Endothelial cell of umbilical vein (primary cell): ENCODE data around the gene PRDM16. TPM values are rescaled to one million over a fixed set of nuclear protein-coding genes. Genes with fewer than 3 reads are reported as not detected.

ENCODE experiments used
- BruUV-seq: library from RNA; stranded (reverse); fragments of 400-500 nt; replicated peaks from 2 replicates; lab custom pipeline; 2021; lab: Mats Ljungman, UMichigan
- CTCF ChIA-PET: fragments of 300-600, 350-600 bp; sonication (Branson Sonifier 250); formaldehyde crosslinking; loops from one replicate; lab custom pipeline; 2021; ENCODE audit warnings: antibody characterized with exemption, inconsistent platforms; lab: Charles Lee
- POLR2A ChIA-PET: fragments of 300-600, 350-600 bp; sonication (Branson Sonifier 250); formaldehyde crosslinking; loops from one replicate; lab custom pipeline; 2021; ENCODE audit warnings: antibody characterized with exemption, inconsistent platforms; lab: Charles Lee
- DNase-seq: peaks from one replicate; pipeline ENCODE4 v3.0.0-alpha.2; 2011; ENCODE audit warnings: low read depth, low spot score
- FAIRE-seq: peaks from 2 replicates; lab custom pipeline; 2011; peaks lifted over from hg19 to GRCh38; lab: Jason Lieb, UNC
- H2AFZ ChIP-seq: 2 replicates; pipeline ENCODE4 v1.6.0; 2012; ENCODE audit warnings: low read depth, low read length, control low read depth, inconsistent platforms
- H3K27ac ChIP-seq: 2 replicates; pipeline ENCODE4 v1.5.1; 2011; ENCODE audit warnings: low read depth, mild to moderate bottlenecking, control low read depth, low read length, moderate library complexity; ENCODE audit not compliant: insufficient read depth
- H3K27me3 ChIP-seq, 2 experiments: 2 replicates each; pipeline versions ENCODE4 v1.6.0 to v1.6.1; 2011; ENCODE audit warnings: low read length in 2 of 2, mixed read lengths in 1 of 2; ENCODE audit not compliant: control insufficient read depth in 2 of 2, insufficient read depth in 2 of 2
- H3K36me3 ChIP-seq, 2 experiments: 2 replicates in 1 of 2; 3 replicates in 1 of 2; pipeline ENCODE4 v1.5.1; 2011; ENCODE audit warnings: low read length in 2 of 2, mild to moderate bottlenecking in 1 of 2, moderate library complexity in 1 of 2; ENCODE audit not compliant: control insufficient read depth in 2 of 2, insufficient read depth in 2 of 2; ENCODE audit errors: extremely low read depth in 1 of 2
- H3K4me1 ChIP-seq: 3 replicates; pipeline ENCODE4 v1.5.1; 2011; ENCODE audit warnings: mild to moderate bottlenecking, low read length; ENCODE audit not compliant: control insufficient read depth, insufficient read depth; ENCODE audit errors: extremely low read depth
- H3K4me2 ChIP-seq: 2 replicates; pipeline ENCODE4 v1.6.1; 2011; ENCODE audit warnings: low read length, control low read depth, mixed read lengths; ENCODE audit not compliant: insufficient read depth
- H3K4me3 ChIP-seq, 3 experiments: fragments of 200-600 bp in 1 of 3; sonication (generic), shearing (Covaris generic) in 1 of 3; replicated peaks in 1 of 3; 2 replicates each; pipeline ENCODE4 v1.5.1; 2011 to 2016; ENCODE audit warnings: control low read depth in 3 of 3, low read length in 3 of 3, mild to moderate bottlenecking in 2 of 3, inconsistent platforms in 1 of 3, low read depth in 1 of 3, moderate library complexity in 1 of 3; ENCODE audit not compliant: insufficient read depth in 1 of 3
- H3K79me2 ChIP-seq: 2 replicates; pipeline ENCODE4 v1.6.0; 2012; ENCODE audit warnings: low read length, inconsistent platforms; ENCODE audit not compliant: control insufficient read depth, insufficient read depth
- H3K9ac ChIP-seq: replicated peaks from 2 replicates; pipeline ENCODE3; 2011; ENCODE audit warnings: low read length, control low read depth; ENCODE audit not compliant: insufficient read depth; ENCODE audit errors: extremely low read depth
- H3K9me1 ChIP-seq: replicated peaks from 3 replicates; pipeline ENCODE4 v1.6.0; 2011; ENCODE audit warnings: mild to moderate bottlenecking, low read length; ENCODE audit not compliant: control insufficient read depth, insufficient read depth; ENCODE audit errors: extremely low read depth
- H3K9me3 ChIP-seq: replicated peaks from 2 replicates; pipeline ENCODE4 v1.5.1; 2012; ENCODE audit warnings: low read length, inconsistent platforms; ENCODE audit not compliant: control insufficient read depth, insufficient read depth
- H4K20me1 ChIP-seq: replicated peaks from 2 replicates; pipeline ENCODE3; 2011; ENCODE audit warnings: mild to moderate bottlenecking, low read length; ENCODE audit not compliant: control insufficient read depth, insufficient read depth; ENCODE audit errors: extremely low read depth
- CTCF ChIP-seq, 2 donors: IDR thresholded peaks; 1 replicate in 1 of 2; 2 replicates in 1 of 2; pipeline ENCODE4 v1.5.1; 2011; ENCODE audit warnings: low read length in 2 of 2, mild to moderate bottlenecking in 2 of 2, moderate library complexity in 2 of 2, control low read depth in 1 of 2, inconsistent platforms in 1 of 2, low read depth in 1 of 2; ENCODE audit not compliant: insufficient read depth in 1 of 2; ENCODE audit errors: extremely low read depth in 1 of 2
- FOS ChIP-seq: IDR thresholded peaks from 2 replicates; pipeline ENCODE4 v1.6.1; 2011; ENCODE audit warnings: mild to moderate bottlenecking, low read length, moderate library complexity, borderline replicate concordance; ENCODE audit not compliant: insufficient read depth
- GATA2 ChIP-seq: IDR thresholded peaks from 2 replicates; pipeline ENCODE4 v1.7.0; 2011; ENCODE audit warnings: low read depth, mild to moderate bottlenecking, moderate library complexity, mixed read lengths, low read length; ENCODE audit not compliant: insufficient read length, insufficient read depth
- JUN ChIP-seq: IDR thresholded peaks from 2 replicates; pipeline ENCODE4 v1.6.1; 2011; ENCODE audit warnings: borderline replicate concordance, low read depth; ENCODE audit not compliant: insufficient read length, insufficient read depth
- MAX ChIP-seq: IDR thresholded peaks from 2 replicates; pipeline ENCODE4 v1.6.1; 2011; ENCODE audit not compliant: insufficient read depth, insufficient read length
- POLR2A ChIP-seq: IDR thresholded peaks from 2 replicates; pipeline ENCODE4 v1.6.1; 2012; ENCODE audit warnings: low read depth, mild to moderate bottlenecking, control low read depth, low read length
- POLR2AphosphoS5 ChIP-seq: IDR thresholded peaks from 2 replicates; pipeline ENCODE4 v1.6.1; 2012; ENCODE audit warnings: low read depth, mild to moderate bottlenecking, control low read depth, low read length, moderate library complexity; ENCODE audit not compliant: insufficient read depth
- dilution Hi-C: fragments of 300-500 bp; cut with MboI; formaldehyde crosslinking; loops from one replicate; pipeline ENCODE4 v1.15.0; 2019; ENCODE audit warnings: low sequenced_read_pairs; ENCODE audit not compliant: extremely low pct_ligation_motif_present
- intact Hi-C: fragments of 100-400 bp; cut with micrococcal nuclease; formaldehyde crosslinking; loops from one replicate; pipeline ENCODE4 v1.10.0; 2022
- polyA plus RNA-seq, 4 experiments: library from polyadenylated mRNA; depleted of rRNA in 3 of 4; stranded (reverse) in 3 of 4; unstranded in 1 of 4; fragments of >200 nt; gene quantifications; 2 replicates each; pipeline versions ENCODE4 v1.2.1 to v1.2.3, GENCODE V29; 2011 to 2012; ENCODE audit warnings: missing spikeins in 1 of 4
- total RNA-seq: library from RNA; stranded (reverse); gene quantifications from 2 replicates; pipeline ENCODE4 v1.2.3, GENCODE V29; 2021

PRDM16 gene
- total and polyA plus RNA-seq, 2 donors (not counting 3 experiments of a cell fraction or from before 2014, with no cell fraction given), result not detected

GRCh38 chr1:3277011-3277471 is 208.0 kb downstream of the PRDM16 start:
- ChIA-PET POLR2A (no interaction called here), CTCF (no interaction called here)
- Histone ChIP-seq H3K9me3 (no peaks in the 10 kb centered on the region), H3K9me1 (no peaks in the 10 kb centered on the region), H3K27me3 (no peaks in the 10 kb centered on the region), H3K4me3 (no peak overlapping the region), H3K9ac (no peak overlapping the region), H3K4me2 (no peak overlapping the region), H3K79me2 (no peaks in the 10 kb centered on the region), H3K36me3 (no peaks in the 10 kb centered on the region), H2AFZ (no peak overlapping the region), H4K20me1 (no peaks in the 10 kb centered on the region), H3K4me1 (no peaks in the 10 kb centered on the region), H3K27ac (no peak overlapping the region)
- intact Hi-C loops (no loop called here), dilution Hi-C loops (no loop called here)
- DNase-seq (no peak), FAIRE-seq (no peak)
- TF ChIP-seq POLR2A (no peak), CTCF (IDR thresholded peaks at IDR 0.05; ENCODE audit: extremely low read depth in 1 of 2, insufficient read depth in 1 of 2, low read depth in 1 of 2, low read length in 2 of 2) (no peak), JUN (no peak), POLR2AphosphoS5 (no peak), MAX (no peak), GATA2 (no peak), FOS (no peak)
- no TSS peak for BruUV-seq
